Memory B cell (primary cell): Measurements from ENCODE around the gene NOTCH3.

Experiments
- ATAC-seq: fragments of 150-1000 bp; cut with Tn5 transposase; 2 replicates; pipeline ENCODE4 v1.10.0; 2021; ENCODE audit warnings: low read depth, mild to moderate bottlenecking, moderate library complexity
- DNase-seq, 2 donors: peaks; one replicate each; pipeline ENCODE4 v3.0.0; 2022; ENCODE audit warnings: low spot score in 2 of 2
- H3K27ac Mint-ChIP-seq: one replicate; pipeline ENCODE4 v1.8.0; 2022; ENCODE audit warnings: mild to moderate bottlenecking, moderate library complexity, mixed read lengths
- H3K27me3 Mint-ChIP-seq: one replicate; pipeline ENCODE4 v1.8.0; 2022; ENCODE audit warnings: mixed read lengths
- H3K36me3 Mint-ChIP-seq: one replicate; pipeline ENCODE4 v1.8.0; 2022; ENCODE audit warnings: mild to moderate bottlenecking, mixed read lengths
- H3K4me1 Mint-ChIP-seq: one replicate; pipeline ENCODE4 v1.8.0; 2022; ENCODE audit warnings: mixed read lengths
- H3K4me3 Mint-ChIP-seq: one replicate; pipeline ENCODE4 v1.8.0; 2022; ENCODE audit warnings: mild to moderate bottlenecking, moderate library complexity, mixed read lengths
- H3K9me3 Mint-ChIP-seq: one replicate; pipeline ENCODE4 v1.8.0; 2022; ENCODE audit warnings: mixed read lengths

Gene NOTCH3

DNA sequence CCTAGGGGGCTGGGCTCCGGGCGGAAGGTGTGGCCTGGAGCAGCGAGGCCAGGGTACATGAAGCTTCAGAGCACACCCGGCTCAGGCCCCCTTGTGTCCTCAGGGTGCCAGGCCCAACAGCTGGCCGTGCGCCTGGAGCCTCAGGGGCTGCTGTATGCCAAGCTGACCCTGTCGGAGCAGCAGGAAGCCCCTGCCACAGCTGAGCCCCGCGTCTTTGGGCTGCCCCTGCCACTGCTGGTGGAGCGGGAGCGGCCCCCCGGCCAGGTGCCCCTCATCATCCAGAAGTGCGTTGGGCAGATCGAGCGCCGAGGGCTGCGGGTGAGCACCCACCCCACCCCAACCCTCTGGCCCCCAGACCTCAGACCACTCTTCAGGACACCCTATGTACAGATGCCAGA is 90.4 kb downstream of the NOTCH3 start:
- Mint-ChIP-seq H3K27ac (no peak overlapping the region), H3K9me3 (no peaks in the 10 kb centered on the region), H3K4me3 (no peak overlapping the region), H3K27me3 (peaks cover 22% of the 10 kb centered on the region), H3K36me3 (peaks cover 1% of the 10 kb centered on the region), H3K4me1 (peaks cover 9% of the 10 kb centered on the region)
- DNase-seq, result no peak
- ATAC-seq, result no peak

DNA sequence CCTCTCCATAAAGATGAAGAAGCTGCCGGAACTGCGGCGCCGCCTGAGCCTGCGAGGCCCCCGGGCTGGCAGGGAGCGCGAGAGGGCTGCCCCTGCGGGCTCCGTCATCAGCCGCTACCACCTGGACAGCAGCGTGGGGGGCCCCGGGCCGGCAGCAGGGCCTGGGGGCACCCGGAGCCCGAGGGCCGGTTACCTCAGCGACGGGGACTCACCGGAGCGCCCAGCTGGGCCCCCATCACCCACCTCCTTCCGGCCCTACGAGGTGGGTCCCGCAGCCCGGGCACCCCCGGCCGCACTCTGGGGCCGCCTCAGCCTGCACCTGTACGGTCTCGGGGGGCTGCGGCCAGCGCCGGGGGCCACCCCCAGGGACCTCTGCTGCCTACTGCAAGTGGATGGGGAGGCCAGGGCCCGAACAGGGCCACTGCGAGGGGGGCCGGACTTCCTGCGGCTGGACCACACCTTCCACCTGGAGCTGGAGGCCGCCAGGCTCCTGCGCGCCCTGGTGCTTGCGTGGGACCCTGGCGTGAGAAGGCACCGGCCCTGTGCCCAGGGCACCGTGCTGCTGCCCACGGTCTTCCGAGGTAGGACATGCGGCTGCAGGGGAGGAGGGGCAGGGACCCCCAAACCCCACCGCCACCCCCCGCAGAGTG is 90.9 kb downstream of the NOTCH3 start:
- Mint-ChIP-seq H3K4me3 (no peak overlapping the region), H3K9me3 (no peaks in the 10 kb centered on the region)

More for the DNA sequence above, 90.9 kb downstream of the NOTCH3 start:
- ATAC-seq, result no peak
- peaks cover 1% of the 10 kb centered on the region for H3K36me3 Mint-ChIP-seq
- no peak for DNase-seq
- peaks cover 9% of the 10 kb centered on the region for H3K4me1 Mint-ChIP-seq
- H3K27ac Mint-ChIP-seq, result no peak overlapping the region
- H3K27me3 Mint-ChIP-seq, result peaks cover 22% of the 10 kb centered on the region
